ENCODE results near the gene ADAMTSL2. TPM values are rescaled to one million over a fixed set of nuclear protein-coding genes. Genes with fewer than 3 reads are reported as not detected.

Gene ADAMTSL2
- total RNA-seq, 3 donors from 2014 or later = 0.08 to 0.14 TPM; not detected in 1

DNA sequence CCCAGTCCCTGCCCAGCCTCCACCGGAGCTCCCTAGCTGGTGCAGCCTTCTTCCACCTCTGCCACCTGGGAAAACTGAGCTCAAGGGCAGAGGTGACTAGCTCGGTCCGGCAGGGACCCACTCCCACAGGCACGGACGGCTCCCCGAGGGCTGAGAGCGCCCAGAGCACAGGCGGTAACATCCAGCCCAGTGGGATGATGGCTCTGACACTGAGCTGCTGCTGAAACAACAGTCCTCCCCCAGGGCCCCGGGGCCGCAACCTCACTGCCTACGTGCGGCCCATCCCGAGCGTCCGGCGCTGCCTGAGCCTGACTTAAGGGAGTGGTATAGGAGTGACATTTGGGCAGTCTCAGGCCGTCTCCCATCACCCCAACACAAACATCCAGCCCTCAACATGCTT is 70.9 kb downstream of the ADAMTSL2 start:
- Mint-ChIP-seq H3K36me3 (ENCODE audit: insufficient read depth) (no peaks in the 10 kb centered on the region), H3K4me1 (ENCODE audit: low read depth) (peaks cover 12% of the 10 kb centered on the region), H3K9me3 (no peaks in the 10 kb centered on the region), H3K27me3 (ENCODE audit: low read depth) (peaks cover 41% of the 10 kb centered on the region), H3K4me3 (no peak overlapping the region)
- DNase-seq (no peak), ATAC-seq (no peak)

- no peak for ATAC-seq
- Mint-ChIP-seq H3K27me3 (ENCODE audit: low read depth) (peaks cover 45% of the 10 kb centered on the region), H3K36me3 (ENCODE audit: insufficient read depth) (no peaks in the 10 kb centered on the region), H3K4me3 (no peak overlapping the region), H3K9me3 (no peaks in the 10 kb centered on the region), H3K4me1 (ENCODE audit: low read depth) (peaks cover 12% of the 10 kb centered on the region)
- DNase-seq = no peak
These were observed 71.6 kb downstream of the ADAMTSL2 start for GRCh38 chr9:133605856-133606707.

DNA sequence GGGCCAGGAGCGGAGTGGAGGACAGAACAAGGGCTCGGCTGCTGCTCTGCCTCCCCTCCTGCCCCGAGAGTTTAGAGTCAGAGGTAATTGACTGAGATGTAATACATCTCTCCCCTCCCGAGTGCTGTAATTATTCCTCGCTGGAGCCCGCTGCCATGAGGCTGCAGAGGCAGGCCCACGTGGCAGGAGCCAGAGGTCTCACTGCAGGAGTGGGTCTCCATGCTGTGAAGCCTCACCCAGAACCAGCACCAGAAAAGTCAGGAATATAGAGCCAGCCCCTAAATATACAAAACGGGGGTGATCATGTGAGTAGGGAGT is 72.2 kb downstream of the ADAMTSL2 start:
- Mint-ChIP-seq H3K9me3 (no peaks in the 10 kb centered on the region), H3K27me3 (ENCODE audit: low read depth) (peaks cover 51% of the 10 kb centered on the region), H3K36me3 (ENCODE audit: insufficient read depth) (no peaks in the 10 kb centered on the region), H3K4me3 (no peak overlapping the region), H3K4me1 (ENCODE audit: low read depth) (peaks cover 12% of the 10 kb centered on the region)
- DNase-seq (no peak), ATAC-seq (no peak)

DNA sequence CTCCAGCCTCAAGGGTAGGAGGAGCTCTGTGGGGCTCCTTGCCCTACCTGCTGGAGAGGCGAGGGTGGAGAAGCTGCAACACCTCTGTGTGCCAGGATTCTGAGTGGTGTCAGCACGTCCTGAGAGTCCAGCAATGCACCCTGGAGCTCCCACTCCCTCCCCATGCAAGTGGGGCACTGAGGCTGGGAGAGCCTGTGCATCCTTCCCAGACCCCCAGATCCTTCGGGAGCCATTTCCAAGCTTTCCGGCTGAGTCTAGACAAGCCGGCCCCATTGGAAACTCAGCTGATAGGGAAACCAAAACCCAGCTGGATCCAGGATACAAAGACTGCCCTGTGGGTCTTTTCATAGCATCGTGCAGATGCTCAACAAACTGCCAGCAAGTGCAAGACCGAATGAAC is 72.9 kb downstream of the ADAMTSL2 start:
- Mint-ChIP-seq H3K4me3 (no peak overlapping the region), H3K4me1 (ENCODE audit: low read depth) (peaks cover 12% of the 10 kb centered on the region), H3K36me3 (ENCODE audit: insufficient read depth) (no peaks in the 10 kb centered on the region), H3K9me3 (no peaks in the 10 kb centered on the region), H3K27me3 (ENCODE audit: low read depth) (peaks cover 54% of the 10 kb centered on the region)
- ATAC-seq (no peak), DNase-seq (no peak)

GRCh38 chr9:133607976-133608375 is 73.5 kb downstream of the ADAMTSL2 start:
- ATAC-seq = no peak
- Mint-ChIP-seq H3K4me1 (ENCODE audit: low read depth) (peaks cover 12% of the 10 kb centered on the region), H3K9me3 (no peaks in the 10 kb centered on the region), H3K4me3 (no peak overlapping the region), H3K27me3 (ENCODE audit: low read depth) (peaks cover 54% of the 10 kb centered on the region), H3K36me3 (ENCODE audit: insufficient read depth) (no peaks in the 10 kb centered on the region)
- DNase-seq = no peak

GRCh38 chr9:133608382-133608781 is 73.9 kb downstream of the ADAMTSL2 start:
- no peak for ATAC-seq
- H3K27me3 Mint-ChIP-seq (ENCODE audit: low read depth) = peaks cover 54% of the 10 kb centered on the region
- no peak overlapping the region for H3K4me3 Mint-ChIP-seq

GRCh38 chr9:133608889-133609288 is 74.4 kb downstream of the ADAMTSL2 start:
- ATAC-seq (peak in 1 of 2 donors; percentile 15), DNase-seq (no peak)
- H3K36me3 Mint-ChIP-seq (ENCODE audit: insufficient read depth) = no peaks in the 10 kb centered on the region
- H3K9me3 Mint-ChIP-seq = no peaks in the 10 kb centered on the region
- H3K27me3 Mint-ChIP-seq (ENCODE audit: low read depth) = peaks cover 54% of the 10 kb centered on the region
- H3K4me3 Mint-ChIP-seq = no peak overlapping the region
- H3K4me1 Mint-ChIP-seq (ENCODE audit: low read depth) = peaks cover 12% of the 10 kb centered on the region

More at GRCh38 chr9:133608382-133608781, 73.9 kb downstream of the ADAMTSL2 start:
- Mint-ChIP-seq H3K4me1 (ENCODE audit: low read depth) (peaks cover 12% of the 10 kb centered on the region), H3K36me3 (ENCODE audit: insufficient read depth) (no peaks in the 10 kb centered on the region), H3K9me3 (no peaks in the 10 kb centered on the region)
- DNase-seq = no peak

- H3K36me3 Mint-ChIP-seq (ENCODE audit: insufficient read depth) = no peaks in the 10 kb centered on the region
- H3K4me1 Mint-ChIP-seq (ENCODE audit: low read depth) = peaks cover 9% of the 10 kb centered on the region
- no peaks in the 10 kb centered on the region for H3K9me3 Mint-ChIP-seq
- peaks cover 51% of the 10 kb centered on the region for H3K27me3 Mint-ChIP-seq (ENCODE audit: low read depth)
- DNase-seq (no peak), ATAC-seq (peak; percentile 73 to 77)
- no peak within 1 kb of the TSS for H3K4me3 Mint-ChIP-seq
These were observed 75.0 kb downstream of the ADAMTSL2 start, which contains the start of gene FAM163B for GRCh38 chr9:133609311-133610098. TSS of gene FAM163B (minus strand) at chr9:133609389. CDS start at chr9:133580223, 29,166 bp downstream.

- no peaks in the 10 kb centered on the region for H3K36me3 Mint-ChIP-seq (ENCODE audit: insufficient read depth)
- ATAC-seq (no peak), DNase-seq (no peak)
- H3K4me3 Mint-ChIP-seq = no peak overlapping the region
- H3K4me1 Mint-ChIP-seq (ENCODE audit: low read depth) = peaks cover 4% of the 10 kb centered on the region
- no peaks in the 10 kb centered on the region for H3K9me3 Mint-ChIP-seq
- peaks cover 51% of the 10 kb centered on the region for H3K27me3 Mint-ChIP-seq (ENCODE audit: low read depth)
These were observed 76.3 kb downstream of the ADAMTSL2 start for GRCh38 chr9:133610845-133611244.

- Mint-ChIP-seq H3K4me1 (ENCODE audit: low read depth) (peaks cover 4% of the 10 kb centered on the region), H3K4me3 (no peak overlapping the region), H3K9me3 (no peaks in the 10 kb centered on the region), H3K36me3 (ENCODE audit: insufficient read depth) (no peaks in the 10 kb centered on the region), H3K27me3 (ENCODE audit: low read depth) (peaks cover 44% of the 10 kb centered on the region)
- DNase-seq = no peak
- ATAC-seq = no peak
These were observed 77.5 kb downstream of the ADAMTSL2 start for GRCh38 chr9:133612051-133612450.

GRCh38 chr9:133612816-133613215 is 78.3 kb downstream of the ADAMTSL2 start:
- no peaks in the 10 kb centered on the region for H3K36me3 Mint-ChIP-seq (ENCODE audit: insufficient read depth)
- H3K9me3 Mint-ChIP-seq = no peaks in the 10 kb centered on the region
- peaks cover 4% of the 10 kb centered on the region for H3K4me1 Mint-ChIP-seq (ENCODE audit: low read depth)
- peaks cover 38% of the 10 kb centered on the region for H3K27me3 Mint-ChIP-seq (ENCODE audit: low read depth)
- no peak overlapping the region for H3K4me3 Mint-ChIP-seq
- ATAC-seq = no peak
- DNase-seq = no peak

- no peak overlapping the region for H3K4me3 Mint-ChIP-seq
- H3K36me3 Mint-ChIP-seq (ENCODE audit: insufficient read depth) = no peaks in the 10 kb centered on the region
- H3K4me1 Mint-ChIP-seq (ENCODE audit: low read depth) = no peaks in the 10 kb centered on the region
- ATAC-seq (no peak), DNase-seq (no peak)
- H3K9me3 Mint-ChIP-seq = no peaks in the 10 kb centered on the region
- H3K27me3 Mint-ChIP-seq (ENCODE audit: low read depth) = peaks cover 31% of the 10 kb centered on the region
These were observed 78.9 kb downstream of the ADAMTSL2 start for GRCh38 chr9:133613432-133613831.

DNA sequence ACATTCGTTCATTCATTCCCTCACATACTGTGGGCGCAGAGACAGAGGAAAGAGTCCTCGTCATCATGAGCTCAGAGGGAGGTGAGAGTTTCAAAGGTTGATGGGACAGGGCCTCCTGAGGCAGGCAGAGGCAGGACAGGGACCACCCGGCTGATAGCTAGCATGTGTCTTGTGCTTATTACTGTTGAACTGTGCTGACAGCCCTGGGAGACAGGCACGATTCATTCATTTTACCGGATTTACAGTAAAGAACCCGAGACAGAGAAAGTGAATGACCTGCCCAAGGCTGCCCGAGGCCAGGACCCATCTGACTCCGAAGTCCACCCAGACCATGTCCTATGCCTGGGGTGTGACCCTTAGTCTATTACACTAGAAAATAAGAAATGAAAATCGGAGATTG is 79.6 kb downstream of the ADAMTSL2 start:
- DNase-seq (no peak), ATAC-seq (no peak)
- H3K4me1 Mint-ChIP-seq (ENCODE audit: low read depth) = peaks cover 3% of the 10 kb centered on the region
- H3K9me3 Mint-ChIP-seq = no peaks in the 10 kb centered on the region
- no peak overlapping the region for H3K4me3 Mint-ChIP-seq
- H3K36me3 Mint-ChIP-seq (ENCODE audit: insufficient read depth) = no peaks in the 10 kb centered on the region
- peaks cover 28% of the 10 kb centered on the region for H3K27me3 Mint-ChIP-seq (ENCODE audit: low read depth)

- ATAC-seq (no peak), DNase-seq (no peak)
- Mint-ChIP-seq H3K4me1 (ENCODE audit: low read depth) (peaks cover 7% of the 10 kb centered on the region), H3K9me3 (no peaks in the 10 kb centered on the region), H3K4me3 (no peak overlapping the region), H3K27me3 (ENCODE audit: low read depth) (peaks cover 25% of the 10 kb centered on the region), H3K36me3 (ENCODE audit: insufficient read depth) (no peaks in the 10 kb centered on the region)
These were observed 80.2 kb downstream of the ADAMTSL2 start for GRCh38 chr9:133614678-133615077.

GRCh38 chr9:133615186-133615585 is 80.7 kb downstream of the ADAMTSL2 start:
- H3K4me1 Mint-ChIP-seq (ENCODE audit: low read depth) = peaks cover 12% of the 10 kb centered on the region
- ATAC-seq (no peak), DNase-seq (no peak)
- no peaks in the 10 kb centered on the region for H3K36me3 Mint-ChIP-seq (ENCODE audit: insufficient read depth)
- H3K27me3 Mint-ChIP-seq (ENCODE audit: low read depth) = peaks cover 20% of the 10 kb centered on the region
- H3K4me3 Mint-ChIP-seq = no peak overlapping the region
- no peaks in the 10 kb centered on the region for H3K9me3 Mint-ChIP-seq

Data from activated T-cell treated with anti-CD3 and anti-CD28 coated beads, Interleukin-2, amount 50 U/mL, for 4 hours (primary cell).